ENCODE measurements around the gene TCHP.
A peak's percentile ranks its signal among the peaks of the same experiment; 100 is the strongest.
"Not testable (repeated sequence)": the region's sequence is repeated elsewhere in the genome, so short reads cannot be mapped to it uniquely, and the experiment has no call there.

TCHP gene

GRCh38 chr12:109910254-109910968, 10.3 kb downstream of the TCHP start:
- DNase-seq (ENCODE audit: low spot score), result no peak

GRCh38 chr12:109910969-109911348, 10.9 kb downstream of the TCHP start:
- peak; percentile 67 for DNase-seq (ENCODE audit: low spot score)

- DNase-seq (ENCODE audit: low spot score), result no peak
Observed at GRCh38 chr12:109912855-109913321, 12.8 kb downstream of the TCHP start.

GRCh38 chr12:109914461-109914860, 14.4 kb downstream of the TCHP start:
- no peak for DNase-seq (ENCODE audit: low spot score)

- DNase-seq (ENCODE audit: low spot score), result no peak
Observed at GRCh38 chr12:109915171-109916040, 15.3 kb downstream of the TCHP start.

- DNase-seq (ENCODE audit: low spot score), result no peak
Observed at GRCh38 chr12:109916045-109916444, 16.0 kb downstream of the TCHP start.

- no peak for DNase-seq (ENCODE audit: low spot score)
Observed at GRCh38 chr12:109919456-109919855, 19.4 kb downstream of the TCHP start.

GRCh38 chr12:109920261-109920780, 20.2 kb downstream of the TCHP start:
- no peak for DNase-seq (ENCODE audit: low spot score)

- no peak for DNase-seq (ENCODE audit: low spot score)
Observed at GRCh38 chr12:109921982-109922381, 21.9 kb downstream of the TCHP start.

GRCh38 chr12:109923038-109923437, 23.0 kb downstream of the TCHP start:
- DNase-seq (ENCODE audit: low spot score), result no peak

GRCh38 chr12:109923481-109924245, 23.6 kb downstream of the TCHP start:
- DNase-seq (ENCODE audit: low spot score), result no peak

- no peak for DNase-seq (ENCODE audit: low spot score)
Observed at GRCh38 chr12:109925185-109925840, 25.2 kb downstream of the TCHP start.

- DNase-seq (ENCODE audit: low spot score), result no peak
Observed at GRCh38 chr12:109926016-109926415, 25.9 kb downstream of the TCHP start.

- DNase-seq (ENCODE audit: low spot score), result no peak
Observed at GRCh38 chr12:109926488-109927210, 26.6 kb downstream of the TCHP start.

- peak; percentile 59 for DNase-seq (ENCODE audit: low spot score)
Observed at GRCh38 chr12:109927622-109928021, 27.5 kb downstream of the TCHP start.

GRCh38 chr12:109928058-109928656, 28.1 kb downstream of the TCHP start:
- no peak for DNase-seq (ENCODE audit: low spot score)

GRCh38 chr12:109929326-109929725, 29.3 kb downstream of the TCHP start:
- not testable (repeated sequence) for DNase-seq (ENCODE audit: low spot score)

- no peak for DNase-seq (ENCODE audit: low spot score)
Observed at GRCh38 chr12:109930028-109930800, 30.1 kb downstream of the TCHP start.

GRCh38 chr12:109931143-109931542, 31.1 kb downstream of the TCHP start:
- DNase-seq (ENCODE audit: low spot score), result no peak
